ENCODE data around the gene PDK2.

DNA sequence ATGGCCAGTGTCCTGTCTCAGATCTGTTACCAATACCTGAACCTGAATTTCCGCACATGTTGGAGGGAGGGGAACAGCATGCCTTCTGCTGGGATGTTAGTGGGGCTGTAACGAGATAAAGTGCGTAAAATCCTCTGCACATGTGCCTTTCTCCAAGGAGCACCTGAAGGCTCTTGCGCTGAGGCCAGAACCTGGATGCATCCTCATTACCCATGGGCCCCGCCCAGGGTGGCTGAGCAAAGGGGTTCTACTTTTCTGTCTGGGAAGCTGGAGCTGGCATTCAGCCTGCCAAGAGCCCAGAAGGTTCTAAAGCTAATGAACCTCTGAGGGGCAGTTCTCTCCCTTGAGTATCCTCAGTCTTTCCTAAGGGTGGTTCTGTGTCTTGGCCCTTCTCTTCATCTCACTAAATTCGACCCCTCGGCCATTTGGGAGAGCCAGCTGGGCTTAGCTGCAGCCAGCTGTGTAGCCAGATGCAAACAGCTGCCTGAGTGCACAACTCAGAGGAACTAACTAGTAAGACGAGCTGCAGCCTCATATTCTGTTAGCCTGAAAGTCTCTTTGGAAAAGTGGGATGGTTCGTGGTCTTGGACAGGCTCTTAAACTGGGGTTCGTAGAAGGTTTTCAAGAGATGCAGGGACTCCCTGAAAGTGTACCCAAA lies 36.7 kb upstream of the PDK2 start:
- TF ChIP-seq POLR2A (IDR thresholded peaks at IDR 0.05; ENCODE audit: low read depth, low read length) (no peak), POLR2AphosphoS5 (IDR thresholded peaks at IDR 0.05; ENCODE audit: low read depth, low read length) (no peak), TAF1 (IDR thresholded peaks at IDR 0.05; ENCODE audit: low read depth, low read length) (no peak), SPI1 (IDR thresholded peaks at IDR 0.05; ENCODE audit: low read depth, low read length) (no peak), PAX5 (IDR thresholded peaks at IDR 0.05; ENCODE audit: insufficient read depth, low read length, severe bottlenecking) (no peak)

Measured in GM12891 (cell line).